GM23338 (cell line): ENCODE data around the gene GNPTG. TPM values are rescaled to one million over a fixed set of nuclear protein-coding genes. Genes with fewer than 3 reads are reported as not detected.

Experiments
- ATAC-seq: fragments of 200-7000 bp; cut with Tn5 transposase; 3 replicates; pipeline ENCODE4 v1.9.1; 2020
- DNase-seq: peaks from one replicate; pipeline ENCODE4 v3.0.0-alpha.2; 2015; ENCODE audit warnings: low spot score
- H2AFZ ChIP-seq: fragments of 200-600 bp; sonication (generic); 2 replicates; pipeline ENCODE4 v1.8.0; 2016; ENCODE audit warnings: antibody characterized with exemption, mild to moderate bottlenecking, moderate library complexity
- H3F3A ChIP-seq: fragments of 200-600 bp; sonication (generic); replicated peaks from 2 replicates; pipeline ENCODE4 v1.8.0; 2017; ENCODE audit warnings: antibody characterized with exemption, mixed run types, low read depth
- H3K27ac ChIP-seq: fragments of 200-600 bp; sonication (generic); 2 replicates; pipeline ENCODE4 v1.6.1; 2016; ENCODE audit warnings: low read depth
- H3K27me3 ChIP-seq: fragments of 200-600 bp; sonication (generic); 2 replicates; pipeline ENCODE4 v1.8.0; 2016; ENCODE audit warnings: mild to moderate bottlenecking, mixed run types, moderate library complexity; ENCODE audit not compliant: insufficient read depth
- H3K36me3 ChIP-seq: fragments of 200-600 bp; sonication (generic); 2 replicates; pipeline ENCODE4 v1.8.0; 2016; ENCODE audit warnings: mild to moderate bottlenecking; ENCODE audit not compliant: insufficient read depth
- H3K4me1 ChIP-seq: fragments of 200-600 bp; sonication (generic); 2 replicates; pipeline ENCODE4 v1.8.0; 2016; ENCODE audit warnings: mild to moderate bottlenecking, moderate library complexity; ENCODE audit not compliant: insufficient read depth
- H3K4me2 ChIP-seq: fragments of 200-600 bp; sonication (generic); 2 replicates; pipeline ENCODE4 v1.7.1; 2017; ENCODE audit warnings: mixed run types
- H3K4me3 ChIP-seq: fragments of 200-600 bp; sonication (generic); 2 replicates; pipeline ENCODE4 v1.6.1; 2016; ENCODE audit warnings: mixed run types
- H3K79me2 ChIP-seq: fragments of 200-600 bp; sonication (generic); replicated peaks from 2 replicates; pipeline ENCODE4 v1.8.0; 2017; ENCODE audit warnings: mild to moderate bottlenecking; ENCODE audit not compliant: insufficient read depth
- H3K9me2 ChIP-seq: fragments of 200-600 bp; sonication (generic); 2 replicates; pipeline ENCODE4 v1.8.0; 2017; ENCODE audit not compliant: insufficient read depth
- H4K20me1 ChIP-seq: fragments of 200-600 bp; sonication (generic); replicated peaks from 2 replicates; pipeline ENCODE4 v1.8.0; 2017; ENCODE audit warnings: mild to moderate bottlenecking; ENCODE audit not compliant: insufficient read depth
- H3K27ac Mint-ChIP-seq: 2 replicates; pipeline ENCODE4 v1.8.0; 2020; ENCODE audit warnings: inconsistent platforms, mild to moderate bottlenecking, moderate library complexity, mixed read lengths
- H3K27me3 Mint-ChIP-seq: 3 replicates; pipeline ENCODE4 v1.8.0; 2022; ENCODE audit warnings: low read depth, mild to moderate bottlenecking, moderate library complexity, mixed read lengths, inconsistent platforms; ENCODE audit not compliant: insufficient read depth, poor library complexity
- H3K36me3 Mint-ChIP-seq: 3 replicates; pipeline ENCODE4 v1.8.0; 2021; ENCODE audit warnings: low read depth, mild to moderate bottlenecking, inconsistent platforms, moderate library complexity, mixed read lengths
- H3K4me1 Mint-ChIP-seq: 3 replicates; pipeline ENCODE4 v1.8.0; 2020; ENCODE audit warnings: mild to moderate bottlenecking, inconsistent platforms, mixed read lengths
- H3K4me3 Mint-ChIP-seq: 3 replicates; pipeline ENCODE4 v1.8.0; 2021; ENCODE audit warnings: moderate library complexity, mild to moderate bottlenecking, inconsistent platforms, mixed read lengths
- H3K9me3 Mint-ChIP-seq: 3 replicates; pipeline ENCODE4 v1.8.0; 2020; ENCODE audit warnings: moderate library complexity, mild to moderate bottlenecking, inconsistent platforms, mixed read lengths
- CREB1 ChIP-seq: fragments of 250-450 bp; sonication (Bioruptor Pico); IDR thresholded peaks from 2 replicates; pipeline ENCODE4 v1.5.0; 2020; ENCODE audit warnings: low read depth, mild to moderate bottlenecking, moderate library complexity
- ETS1 ChIP-seq: IDR thresholded peaks from 2 replicates; pipeline ENCODE4 v1.6.1; 2016; ENCODE audit warnings: antibody characterized with exemption
- EZH2 ChIP-seq: fragments of 200-600 bp; sonication (generic); IDR thresholded peaks from one replicate; pipeline ENCODE4 v1.8.0; 2017; ENCODE audit warnings: antibody characterized with exemption, mild to moderate bottlenecking, low read depth; ENCODE audit not compliant: unreplicated experiment
- EZH2phosphoT487 ChIP-seq: fragments of 200-600 bp; sonication (generic); IDR thresholded peaks from one replicate; pipeline ENCODE4 v1.8.1; 2018; ENCODE audit warnings: antibody characterized with exemption; ENCODE audit not compliant: unreplicated experiment
- JUNB ChIP-seq: IDR thresholded peaks from one replicate; pipeline ENCODE4 v1.6.1; 2016; ENCODE audit warnings: antibody characterized with exemption; ENCODE audit not compliant: unreplicated experiment
- NANOG ChIP-seq: IDR thresholded peaks from 2 replicates; pipeline ENCODE4 v1.6.1; 2016; ENCODE audit warnings: antibody characterized with exemption, borderline replicate concordance
- POLR2AphosphoS5 ChIP-seq: IDR thresholded peaks from 2 replicates; pipeline ENCODE4 v1.6.1; 2016; ENCODE audit warnings: antibody characterized with exemption, low read depth
- REST ChIP-seq: IDR thresholded peaks from one replicate; pipeline ENCODE4 v1.6.1; 2018; ENCODE audit warnings: antibody characterized with exemption; ENCODE audit not compliant: unreplicated experiment
- STAT1 ChIP-seq: IDR thresholded peaks from one replicate; pipeline ENCODE4 v1.6.1; 2016; ENCODE audit warnings: antibody characterized with exemption; ENCODE audit not compliant: unreplicated experiment
- ZNF114 ChIP-seq: fragments of 250-450 bp; sonication (Bioruptor Pico); IDR thresholded peaks from 2 replicates; pipeline ENCODE4 v1.5.0; 2020; ENCODE audit warnings: mild to moderate bottlenecking, moderate library complexity
- ZNF331 ChIP-seq: fragments of 250-450 bp; sonication (Bioruptor Pico); IDR thresholded peaks from 2 replicates; pipeline ENCODE4 v1.5.0; 2020; ENCODE audit warnings: low read depth, mild to moderate bottlenecking, moderate library complexity
- polyA plus RNA-seq: library from polyadenylated mRNA; unstranded; fragments of >200 nt; fragmentation: Nextera tagmentation; extraction: Ambion mirVana; gene quantifications from 2 replicates; pipeline ENCODE4 v1.2.1, GENCODE V29; 2016
- total RNA-seq: library from RNA; depleted of rRNA; stranded (reverse); fragments of >200 nt; shearing (Covaris generic); gene quantifications from 2 replicates; pipeline ENCODE4 v1.2.3, GENCODE V29; 2014

The GNPTG gene
- total and polyA plus RNA-seq, 2 experiments from 2014 or later, result 23.3 to 41.0 TPM

- no peak for ATAC-seq
- H3K36me3 Mint-ChIP-seq, result no peaks in the 10 kb centered on the region; the same call in 2 of the 3 replicates
Measured at GRCh38 chr16:1389762-1390161, 38.0 kb downstream of the GNPTG start.

More at GRCh38 chr16:1389762-1390161, 38.0 kb downstream of the GNPTG start:
- Histone ChIP-seq H3K4me3 (no peak overlapping the region), H3K9me2 (no peaks in the 10 kb centered on the region), H3K27ac (no peak overlapping the region), H3K79me2 (no peaks in the 10 kb centered on the region), H3K4me2 (no peak overlapping the region), H4K20me1 (no peaks in the 10 kb centered on the region; the same call in 1 of the 2 replicates), H3F3A (no peaks in the 10 kb centered on the region), H3K4me1 (no peaks in the 10 kb centered on the region), H3K36me3 (no peaks in the 10 kb centered on the region), H2AFZ (no peak overlapping the region), H3K27me3 (no peaks in the 10 kb centered on the region)
- Mint-ChIP-seq H3K4me1 (no peaks in the 10 kb centered on the region), H3K27me3 (peaks cover 3% of the 10 kb centered on the region), H3K27ac (no peak overlapping the region), H3K9me3 (no peaks in the 10 kb centered on the region), H3K4me3 (no peak overlapping the region)
- DNase-seq, result no peak
- TF ChIP-seq JUNB, result no peak
- TF ChIP-seq REST, result no peak
- TF ChIP-seq ZNF331 (CRISPR knock-in tag), result no peak
- TF ChIP-seq POLR2AphosphoS5, result no peak
- TF ChIP-seq NANOG, result no peak
- no peak for TF ChIP-seq EZH2
- TF ChIP-seq ZNF114 (CRISPR knock-in tag), result no peak
- no peak for TF ChIP-seq CREB1 (CRISPR knock-in tag)
- TF ChIP-seq ETS1, result no peak
- TF ChIP-seq EZH2phosphoT487, result no peak
- TF ChIP-seq STAT1, result no peak
